GM12878 (cell line): ENCODE data around the gene SLCO4A1. TPM values are rescaled to one million over a fixed set of nuclear protein-coding genes. Genes with fewer than 3 reads are reported as not detected.

Experiments used
- ATAC-seq: fragments of 200-7000 bp; cut with Tn5 transposase; 3 replicates; pipeline ENCODE4 v1.9.1; 2020; ENCODE audit warnings: mild to moderate bottlenecking, moderate library complexity
- BruUV-seq: library from RNA; stranded (reverse); fragments of 400-500 nt; replicated peaks from 2 replicates; lab custom pipeline; 2021; lab: Mats Ljungman, UMichigan
- CTCF ChIA-PET: fragments of 300-600 bp; sonication (Branson Sonifier 250); formaldehyde crosslinking; extraction: SDS; loops from one replicate; lab custom pipeline; 2021; ENCODE audit warnings: inconsistent platforms; lab: Yijun Ruan, JAX
- POLR2A ChIA-PET: fragments of 350-600 bp; formaldehyde crosslinking; extraction: SDS; loops from one replicate; lab custom pipeline; 2021; ENCODE audit warnings: inconsistent platforms; lab: Charles Lee
- RAD21 ChIA-PET: fragments of 300-600 bp; sonication (Branson Sonifier 250); formaldehyde crosslinking; loops from one replicate; lab custom pipeline; 2023; ENCODE audit warnings: antibody characterized with exemption; ENCODE audit not compliant: unreplicated experiment; lab: Charles Lee
- SMC1A ChIA-PET: fragments of 300-600 bp; sonication (Branson Sonifier 250); formaldehyde crosslinking; loops from one replicate; lab custom pipeline; 2023; ENCODE audit not compliant: unreplicated experiment, uncharacterized antibody; lab: Charles Lee
- DNase-seq: peaks from one replicate; pipeline ENCODE4 v3.0.0-alpha.2; 2011; ENCODE audit warnings: low read depth, low spot score
- FAIRE-seq: peaks from 3 replicates; lab custom pipeline; 2011; peaks lifted over from hg19 to GRCh38; lab: Jason Lieb, UNC
- H2AFZ ChIP-seq: 2 replicates; pipeline ENCODE4 v1.6.0; 2011; ENCODE audit warnings: low read depth, low read length, control low read depth; ENCODE audit not compliant: control insufficient read depth
- H3K27ac ChIP-seq: 2 replicates; pipeline ENCODE4 v1.5.1; 2011; ENCODE audit warnings: control low read depth; ENCODE audit not compliant: control insufficient read depth, insufficient read depth
- H3K27me3 ChIP-seq, 2 experiments: replicated peaks in 1 of 2; 2 replicates each; pipeline versions ENCODE4 v1.6.0 to v1.6.1; 2011; ENCODE audit warnings: low read length in 1 of 2; ENCODE audit not compliant: control insufficient read depth in 2 of 2, insufficient read depth in 2 of 2
- H3K36me3 ChIP-seq, 2 experiments: 2 replicates each; pipeline ENCODE4 v1.5.1; 2011; ENCODE audit warnings: low read length in 1 of 2; ENCODE audit not compliant: control insufficient read depth in 2 of 2, insufficient read depth in 2 of 2
- H3K4me1 ChIP-seq: 2 replicates; pipeline ENCODE4 v1.6.1; 2011; ENCODE audit warnings: mild to moderate bottlenecking, low read length, moderate library complexity, mixed read lengths; ENCODE audit not compliant: control insufficient read depth, insufficient read depth
- H3K4me2 ChIP-seq: 2 replicates; pipeline ENCODE4 v1.6.0; 2011; ENCODE audit warnings: control low read depth; ENCODE audit not compliant: control insufficient read depth, insufficient read depth
- H3K4me3 ChIP-seq: fragments of 200-600 bp; sonication (generic); 2 replicates; pipeline ENCODE4 v1.5.1; 2016
- H3K79me2 ChIP-seq: 2 replicates; pipeline ENCODE4 v1.6.0; 2011; ENCODE audit warnings: low read length; ENCODE audit not compliant: control insufficient read depth, insufficient read depth
- H3K9ac ChIP-seq: 2 replicates; pipeline ENCODE4 v1.8.0; 2011; ENCODE audit warnings: low read length, control low read depth, mixed read lengths; ENCODE audit not compliant: control insufficient read depth, insufficient read depth
- H3K9me3 ChIP-seq: replicated peaks from 3 replicates; pipeline ENCODE4 v1.5.1; 2011; ENCODE audit warnings: mild to moderate bottlenecking, low read length; ENCODE audit not compliant: control insufficient read depth, insufficient read depth
- H4K20me1 ChIP-seq: 2 replicates; pipeline ENCODE4 v1.6.0; 2011; ENCODE audit not compliant: control insufficient read depth, insufficient read depth
- BMI1 ChIP-seq: fragments of 450-650 bp; IDR thresholded peaks from 2 replicates; pipeline ENCODE4 v1.6.1; 2016; ENCODE audit warnings: mild to moderate bottlenecking, moderate library complexity, borderline replicate concordance
- FOS ChIP-seq: IDR thresholded peaks from 3 replicates; pipeline ENCODE4 v1.6.1; 2011; ENCODE audit warnings: borderline replicate concordance; ENCODE audit not compliant: insufficient read length; ENCODE audit errors: extremely low read depth
- FOXM1 ChIP-seq: IDR thresholded peaks from 2 replicates; pipeline ENCODE4 v1.6.1; 2012; ENCODE audit warnings: low read depth, mild to moderate bottlenecking, inconsistent platforms, low read length, moderate library complexity
- KAT2A ChIP-seq: conservative IDR thresholded peaks from 2 replicates; pipeline ENCODE4 v1.6.1; 2011; ENCODE audit warnings: low read depth, low read length; ENCODE audit not compliant: control insufficient read depth
- NFXL1 ChIP-seq: fragments of 450-650 bp; IDR thresholded peaks from 2 replicates; pipeline ENCODE4 v1.6.1; 2017; ENCODE audit warnings: antibody characterized with exemption, mild to moderate bottlenecking, borderline replicate concordance
- RCOR1 ChIP-seq: conservative IDR thresholded peaks from 2 replicates; pipeline ENCODE4 v1.6.1; 2012; ENCODE audit warnings: low read depth, low read length, improper control_type of control experiment
- SRF ChIP-seq, 2 experiments: IDR thresholded peaks; 2 replicates each; pipeline ENCODE4 v1.6.1; 2011; ENCODE audit warnings: low read depth in 2 of 2, low read length in 2 of 2, mild to moderate bottlenecking in 1 of 2, moderate library complexity in 1 of 2
- TCF12 ChIP-seq: IDR thresholded peaks from 2 replicates; pipeline ENCODE4 v1.6.1; 2011; ENCODE audit warnings: low read depth, mild to moderate bottlenecking, low read length
- ZNF217 ChIP-seq: fragments of 450-650 bp; IDR thresholded peaks from 2 replicates; pipeline ENCODE4 v1.6.1; 2017; ENCODE audit warnings: antibody characterized with exemption, mild to moderate bottlenecking
- ZNF622 ChIP-seq: fragments of 450-650 bp; IDR thresholded peaks from 2 replicates; pipeline ENCODE4 v1.6.1; 2017; ENCODE audit warnings: mild to moderate bottlenecking, inconsistent platforms
- WGBS: methylation state at CpG from one replicate; pipeline ENCODE4 v1.1.6; 2016; ENCODE audit warnings: low lambda C conversion rate; ENCODE audit not compliant: insufficient replicate concordance, insufficient coverage; ENCODE audit errors: missing lambda C conversion rate; 5-methylcytosine and 5-hydroxymethylcytosine counted together
- in situ Hi-C: fragments of 300-500 bp; cut with MboI; formaldehyde crosslinking; loops from 9 replicates; pipeline ENCODE4 v1.14.3; 2018; ENCODE audit warnings: mixed read lengths
- intact Hi-C: fragments of 100-400 bp; cut with micrococcal nuclease; formaldehyde crosslinking; loops from one replicate; pipeline ENCODE4 v1.14.2; 2022; ENCODE audit not compliant: unreplicated experiment
- polyA plus RNA-seq, 11 experiments: library from polyadenylated mRNA; depleted of rRNA in 4 of 11; unstranded in 6 of 11; stranded (reverse) in 5 of 11; fragments of >200 nt; fragmentation: Nextera tagmentation in 4 of 11; fragmentation: Illumina TruSeq in 1 of 11; extraction: Ambion mirVana in 4 of 11; extraction: Trizol in 1 of 11; gene quantifications; 1 replicate in 1 of 11; 2 replicates in 10 of 11; pipeline versions ENCODE4 v1.2.1 to v1.2.3, GENCODE V29; 2011 to 2016; ENCODE audit warnings: inconsistent platforms in 2 of 11, missing spikeins in 2 of 11, low read depth in 1 of 11
- total RNA-seq, 4 experiments: library from RNA; depleted of rRNA in 3 of 4; stranded (reverse); fragments of >200 nt in 3 of 4; fragmentation: Illumina TruSeq in 1 of 4; extraction: Trizol in 1 of 4; gene quantifications; 2 replicates each; pipeline versions ENCODE4 v1.2.1 to v1.2.3, GENCODE V29; 2013 to 2021
- TF ChIP-seq, protein P1 (sequence below): fragments of 450-650 bp; IDR thresholded peaks from 2 replicates; pipeline ENCODE4 v1.6.1; 2016; ENCODE audit warnings: mild to moderate bottlenecking

Gene SLCO4A1
- total and polyA plus RNA-seq, 10 of the 15 experiments (the other 5 are each of a cell fraction or from before 2014, with no cell fraction given) = 2.1 to 30.7 (median 12.0) TPM

- Histone ChIP-seq H3K4me2 (no peak overlapping the region), H3K79me2 (no peaks in the 10 kb centered on the region), H4K20me1 (no peaks in the 10 kb centered on the region), H3K36me3 (no peaks in the 10 kb centered on the region), H2AFZ (no peak overlapping the region), H3K4me1 (peaks cover 48% of the 10 kb centered on the region), H3K27ac (no peak overlapping the region), H3K27me3 (no peaks in the 10 kb centered on the region), H3K9ac (no peak overlapping the region), H3K4me3 (no peak overlapping the region), H3K9me3 (no peaks in the 10 kb centered on the region)
- ChIA-PET POLR2A (no interaction called here), SMC1A (no interaction called here), RAD21 (no interaction called here), CTCF (no interaction called here)
- no peak for FAIRE-seq
- DNase-seq = no peak
- no peak for ATAC-seq
- 54% methylated on average over 13 of the region's 13 CpGs for WGBS
- no peak for TF ChIP-seq TCF12
- no peak for TF ChIP-seq BMI1
- TF ChIP-seq FOS = no peak
- TF ChIP-seq ZNF217 = no peak
- in situ Hi-C loops = no loop called here
- BruUV-seq = no TSS peak
- intact Hi-C loops = no loop called here
These were observed 21.7 kb upstream of the SLCO4A1 start for GRCh38 chr20:62620625-62621024.

DNA sequence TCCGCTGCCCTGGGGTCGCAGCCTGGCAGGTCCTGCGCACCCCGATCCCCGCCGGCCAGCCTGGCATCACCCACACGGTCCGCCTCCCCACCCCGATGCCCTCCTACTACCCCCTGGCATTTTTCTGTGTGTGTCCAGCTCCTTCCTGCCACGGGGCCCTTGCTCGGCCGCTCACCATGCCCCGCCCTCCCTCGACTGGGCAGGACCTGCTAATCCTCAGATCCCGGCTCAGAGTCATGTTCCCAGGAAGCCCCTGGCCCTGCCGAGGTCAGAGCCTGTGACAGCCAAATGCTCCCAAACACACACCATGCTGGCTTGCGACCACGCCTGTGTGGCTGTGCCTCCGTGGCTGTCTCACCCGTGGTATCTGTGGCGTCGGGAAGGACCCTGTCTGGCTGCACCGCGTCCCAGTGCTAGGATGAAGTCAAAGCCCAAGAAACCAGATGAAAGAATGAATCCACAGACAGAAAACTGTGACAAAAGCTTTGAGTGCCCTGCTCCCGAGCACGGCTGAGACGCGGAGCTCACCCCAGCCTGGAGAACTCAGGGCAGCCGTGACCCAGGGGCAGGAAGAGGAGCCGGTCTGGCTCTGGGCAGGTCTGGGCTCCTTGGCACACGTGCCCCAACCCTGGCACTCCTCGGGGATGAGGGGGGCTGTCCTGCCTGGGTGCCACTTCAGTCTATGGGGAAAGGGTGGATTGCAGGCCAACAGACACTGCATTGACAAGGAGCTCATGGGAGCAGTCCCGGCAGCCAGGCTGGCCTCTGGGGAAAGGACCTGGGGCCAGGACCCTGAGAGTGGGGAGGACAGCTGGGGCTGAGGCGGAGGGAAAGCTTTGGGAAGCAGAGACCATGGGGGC is 20.8 kb upstream of the SLCO4A1 start:
- RAD21 ChIA-PET = no interaction called here
- POLR2A ChIA-PET = interaction anchor here (1.4 kb wide), 1 partner anchor 30 kb away, joined by 4 read pairs; no protein-coding TSS in a partner anchor
- no peak for ATAC-seq
- peaks cover 48% of the 10 kb centered on the region for H3K4me1 ChIP-seq
- no peaks in the 10 kb centered on the region for H3K36me3 ChIP-seq
- no peak overlapping the region for H3K4me3 ChIP-seq
- H3K79me2 ChIP-seq = no peaks in the 10 kb centered on the region
- H2AFZ ChIP-seq = no peak overlapping the region
- no TSS peak for BruUV-seq
- no peaks in the 10 kb centered on the region for H3K9me3 ChIP-seq
- no peak overlapping the region for H3K27ac ChIP-seq
- in situ Hi-C loops = no loop called here
- no peak overlapping the region for H3K9ac ChIP-seq
- intact Hi-C loops = no loop called here
- no peak for FAIRE-seq
- no peaks in the 10 kb centered on the region for H3K27me3 ChIP-seq
- SMC1A ChIA-PET = no interaction called here
- no peak overlapping the region for H3K4me2 ChIP-seq
- H4K20me1 ChIP-seq = no peaks in the 10 kb centered on the region
- CTCF ChIA-PET = interaction anchor here (0.5 to 1.2 kb wide), 2 partner anchors 30 to 119 kb away, joined by 3 to 4 read pairs; no protein-coding TSS in a partner anchor
- DNase-seq = no peak
- 92% methylated on average over 25 of the region's 34 CpGs for WGBS
- TF ChIP-seq FOXM1 = no peak
- TF ChIP-seq TCF12 = no peak
- TF ChIP-seq ZNF622 = no peak
- TF ChIP-seq SRF (IDR thresholded peaks at IDR 0.05; ENCODE audit: low read depth in 2 of 2, low read length in 2 of 2) = 0 out of 4 replicates have a peak, but pooled peaks of 1 of the 2 experiments have one; percentile 0
- no peak for TF ChIP-seq KAT2A
- TF ChIP-seq RCOR1 = no peak
- TF ChIP-seq, protein P1, sequence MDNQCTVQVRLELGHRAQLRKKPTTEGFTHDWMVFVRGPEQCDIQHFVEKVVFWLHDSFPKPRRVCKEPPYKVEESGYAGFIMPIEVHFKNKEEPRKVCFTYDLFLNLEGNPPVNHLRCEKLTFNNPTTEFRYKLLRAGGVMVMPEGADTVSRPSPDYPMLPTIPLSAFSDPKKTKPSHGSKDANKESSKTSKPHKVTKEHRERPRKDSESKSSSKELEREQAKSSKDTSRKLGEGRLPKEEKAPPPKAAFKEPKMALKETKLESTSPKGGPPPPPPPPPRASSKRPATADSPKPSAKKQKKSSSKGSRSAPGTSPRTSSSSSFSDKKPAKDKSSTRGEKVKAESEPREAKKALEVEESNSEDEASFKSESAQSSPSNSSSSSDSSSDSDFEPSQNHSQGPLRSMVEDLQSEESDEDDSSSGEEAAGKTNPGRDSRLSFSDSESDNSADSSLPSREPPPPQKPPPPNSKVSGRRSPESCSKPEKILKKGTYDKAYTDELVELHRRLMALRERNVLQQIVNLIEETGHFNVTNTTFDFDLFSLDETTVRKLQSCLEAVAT = peak; percentile 61; the same call in 1 of the 2 replicates
- 0 out of 2 replicates have a peak, but pooled peaks have one; percentile 33 for TF ChIP-seq NFXL1
